Fibroblast of the conjunctiva (primary cell): ENCODE data around the gene NPPB.
A peak's percentile ranks its signal among the peaks of the same experiment; 100 is the strongest.

ENCODE experiments used
- DNase-seq: peaks from one replicate; pipeline ENCODE4 v3.0.0-alpha.2; 2010; ENCODE audit warnings: low read depth

Gene NPPB

GRCh38 chr1:11857164-11857851, 1.4 kb downstream of the NPPB start:
- no peak for DNase-seq

GRCh38 chr1:11856698-11857097, 2.0 kb downstream of the NPPB start:
- no peak for DNase-seq

GRCh38 chr1:11855430-11855829, 3.3 kb downstream of the NPPB start:
- DNase-seq = no peak

- DNase-seq = no peak
Measured at GRCh38 chr1:11854519-11854918, 4.2 kb downstream of the NPPB start.

GRCh38 chr1:11851180-11851579, 7.6 kb downstream of the NPPB start:
- no peak for DNase-seq

- DNase-seq = no peak
Measured at GRCh38 chr1:11850156-11850555, 8.6 kb downstream of the NPPB start.

GRCh38 chr1:11848373-11848700, 10.4 kb downstream of the NPPB start:
- DNase-seq = no peak

GRCh38 chr1:11847667-11848372, 10.9 kb downstream of the NPPB start, which contains the start of gene NPPA:
Gene NPPA (minus strand): TSS chr1:11847783. CDS start chr1:11847684, 99 bp downstream.
- no peak for DNase-seq

GRCh38 chr1:11845641-11846335, 13.0 kb downstream of the NPPB start:
- no peak for DNase-seq

GRCh38 chr1:11842154-11843041, 16.3 kb downstream of the NPPB start:
- no peak for DNase-seq

GRCh38 chr1:11841245-11842153, 17.2 kb downstream of the NPPB start:
- no peak for DNase-seq

- DNase-seq = no peak
Measured at GRCh38 chr1:11839727-11840705, 18.7 kb downstream of the NPPB start.

GRCh38 chr1:11838349-11839272, 20.1 kb downstream of the NPPB start:
- peak; percentile 28 for DNase-seq

- no peak for DNase-seq
Measured at GRCh38 chr1:11837767-11838348, 20.9 kb downstream of the NPPB start.

GRCh38 chr1:11836955-11837766, 21.6 kb downstream of the NPPB start:
- DNase-seq = no peak

GRCh38 chr1:11835441-11836225, 23.1 kb downstream of the NPPB start:
- DNase-seq = no peak

GRCh38 chr1:11833900-11834299, 24.8 kb downstream of the NPPB start:
- DNase-seq = no peak
